ENCODE measurements around the gene SCAPER.

The SCAPER gene

GRCh38 chr15:76674883-76675282 lies 230.3 kb downstream of the SCAPER start:
- Histone ChIP-seq H4K5ac (ENCODE audit: low read length) (no peak overlapping the region), H3K27me3 (ENCODE audit: insufficient read depth, low read length, poor library complexity) (no peaks in the 10 kb centered on the region), H3K36me3 (ENCODE audit: control insufficient read depth, insufficient read depth, low read length) (no peaks in the 10 kb centered on the region), H3K56ac (ENCODE audit: low read length) (no peak overlapping the region), H3K23ac (ENCODE audit: low read length) (no peak overlapping the region), H3K4me2 (ENCODE audit: low read length) (no peak overlapping the region), H3K18ac (ENCODE audit: low read length) (no peak overlapping the region), H3K9ac (ENCODE audit: low read length) (no peak overlapping the region), H3K4ac (ENCODE audit: low read depth, low read length) (no peak overlapping the region), H3K79me1 (ENCODE audit: low read length) (no peaks in the 10 kb centered on the region), H3K4me1 (ENCODE audit: control insufficient read depth, low read depth, low read length) (no peaks in the 10 kb centered on the region), H3K4me3 (ENCODE audit: low read length) (no peak overlapping the region), H2BK5ac (ENCODE audit: low read length) (no peak overlapping the region), H2AK5ac (ENCODE audit: low read length) (no peak overlapping the region), H3K79me2 (ENCODE audit: control insufficient read depth, insufficient read depth, low read length) (no peaks in the 10 kb centered on the region), H2BK15ac (replicated peaks; ENCODE audit: low read depth) (no peak overlapping the region), H3K27ac (ENCODE audit: low read depth, low read length) (no peak overlapping the region), H4K8ac (ENCODE audit: low read depth, low read length) (no peak overlapping the region), H2BK120ac (ENCODE audit: low read depth, low read length) (no peak overlapping the region)
- DNase-seq, result no peak
- WGBS (ENCODE audit: extremely low coverage, insufficient coverage, low lambda C conversion rate), result no CpG with 5 or more reads among the region's 2 CpGs

GRCh38 chr15:76669521-76670207 lies 235.5 kb downstream of the SCAPER start:
- WGBS (ENCODE audit: extremely low coverage, insufficient coverage, low lambda C conversion rate), result 100% methylated on average over 1 of the region's 4 CpGs
- no peak overlapping the region for H2AK5ac ChIP-seq (ENCODE audit: low read length)
- H3K23ac ChIP-seq (ENCODE audit: low read length), result no peak overlapping the region
- no peaks in the 10 kb centered on the region for H3K4me1 ChIP-seq (ENCODE audit: control insufficient read depth, low read depth, low read length)
- no peak overlapping the region for H3K27ac ChIP-seq (ENCODE audit: low read depth, low read length)
- H3K4me2 ChIP-seq (ENCODE audit: low read length), result no peak overlapping the region
- no peaks in the 10 kb centered on the region for H3K36me3 ChIP-seq (ENCODE audit: control insufficient read depth, insufficient read depth, low read length)
- H4K8ac ChIP-seq (ENCODE audit: low read depth, low read length), result no peak overlapping the region
- H3K18ac ChIP-seq (ENCODE audit: low read length), result no peak overlapping the region
- H3K79me1 ChIP-seq (ENCODE audit: low read length), result no peaks in the 10 kb centered on the region
- no peak overlapping the region for H3K4ac ChIP-seq (ENCODE audit: low read depth, low read length)
- no peak overlapping the region for H3K9ac ChIP-seq (ENCODE audit: low read length)
- H2BK120ac ChIP-seq (ENCODE audit: low read depth, low read length), result no peak overlapping the region
- no peaks in the 10 kb centered on the region for H3K27me3 ChIP-seq (ENCODE audit: insufficient read depth, low read length, poor library complexity)
- no peaks in the 10 kb centered on the region for H3K79me2 ChIP-seq (ENCODE audit: control insufficient read depth, insufficient read depth, low read length)
- no peak overlapping the region for H2BK5ac ChIP-seq (ENCODE audit: low read length)
- H4K5ac ChIP-seq (ENCODE audit: low read length), result no peak overlapping the region
- no peak overlapping the region for H2BK15ac ChIP-seq (replicated peaks; ENCODE audit: low read depth)
- H3K4me3 ChIP-seq (ENCODE audit: low read length), result no peak overlapping the region
- no peak for DNase-seq
- H3K56ac ChIP-seq (ENCODE audit: low read length), result no peak overlapping the region

DNA sequence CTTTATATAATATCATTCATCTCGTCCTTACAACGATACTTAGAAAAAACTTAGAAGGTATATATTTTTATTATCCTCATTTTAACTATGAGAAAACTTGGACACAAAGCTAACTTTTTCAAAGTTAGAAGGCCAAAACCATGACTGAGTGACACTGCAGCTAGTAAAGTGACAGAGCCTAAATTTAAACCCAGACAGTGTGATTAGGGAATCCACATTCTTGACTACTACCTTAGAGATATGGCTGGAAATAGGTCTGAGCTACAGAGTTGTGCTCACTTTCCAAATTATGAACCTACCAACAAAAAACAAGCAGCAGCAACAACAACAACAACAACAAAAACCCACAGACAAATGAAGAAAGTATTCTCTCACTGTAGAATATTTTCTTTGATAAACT lies 236.2 kb downstream of the SCAPER start:
- Histone ChIP-seq H3K23ac (ENCODE audit: low read length) (no peak overlapping the region), H4K5ac (ENCODE audit: low read length) (no peak overlapping the region), H2AK5ac (ENCODE audit: low read length) (no peak overlapping the region), H2BK15ac (replicated peaks; ENCODE audit: low read depth) (no peak overlapping the region), H3K56ac (ENCODE audit: low read length) (no peak overlapping the region), H3K27me3 (ENCODE audit: insufficient read depth, low read length, poor library complexity) (no peaks in the 10 kb centered on the region), H3K79me1 (ENCODE audit: low read length) (no peaks in the 10 kb centered on the region), H3K18ac (ENCODE audit: low read length) (no peak overlapping the region), H3K4ac (ENCODE audit: low read depth, low read length) (no peak overlapping the region), H2BK120ac (ENCODE audit: low read depth, low read length) (no peak overlapping the region), H3K4me2 (ENCODE audit: low read length) (no peak overlapping the region), H3K4me3 (ENCODE audit: low read length) (no peak overlapping the region), H3K36me3 (ENCODE audit: control insufficient read depth, insufficient read depth, low read length) (no peaks in the 10 kb centered on the region), H3K9ac (ENCODE audit: low read length) (no peak overlapping the region), H3K27ac (ENCODE audit: low read depth, low read length) (no peak overlapping the region), H4K8ac (ENCODE audit: low read depth, low read length) (no peak overlapping the region), H3K79me2 (ENCODE audit: control insufficient read depth, insufficient read depth, low read length) (no peaks in the 10 kb centered on the region), H3K4me1 (ENCODE audit: control insufficient read depth, low read depth, low read length) (no peaks in the 10 kb centered on the region), H2BK5ac (ENCODE audit: low read length) (no peak overlapping the region)
- 100% methylated on average over 2 of the region's 2 CpGs for WGBS (ENCODE audit: extremely low coverage, insufficient coverage, low lambda C conversion rate)
- peak; percentile 69 for DNase-seq

DNA sequence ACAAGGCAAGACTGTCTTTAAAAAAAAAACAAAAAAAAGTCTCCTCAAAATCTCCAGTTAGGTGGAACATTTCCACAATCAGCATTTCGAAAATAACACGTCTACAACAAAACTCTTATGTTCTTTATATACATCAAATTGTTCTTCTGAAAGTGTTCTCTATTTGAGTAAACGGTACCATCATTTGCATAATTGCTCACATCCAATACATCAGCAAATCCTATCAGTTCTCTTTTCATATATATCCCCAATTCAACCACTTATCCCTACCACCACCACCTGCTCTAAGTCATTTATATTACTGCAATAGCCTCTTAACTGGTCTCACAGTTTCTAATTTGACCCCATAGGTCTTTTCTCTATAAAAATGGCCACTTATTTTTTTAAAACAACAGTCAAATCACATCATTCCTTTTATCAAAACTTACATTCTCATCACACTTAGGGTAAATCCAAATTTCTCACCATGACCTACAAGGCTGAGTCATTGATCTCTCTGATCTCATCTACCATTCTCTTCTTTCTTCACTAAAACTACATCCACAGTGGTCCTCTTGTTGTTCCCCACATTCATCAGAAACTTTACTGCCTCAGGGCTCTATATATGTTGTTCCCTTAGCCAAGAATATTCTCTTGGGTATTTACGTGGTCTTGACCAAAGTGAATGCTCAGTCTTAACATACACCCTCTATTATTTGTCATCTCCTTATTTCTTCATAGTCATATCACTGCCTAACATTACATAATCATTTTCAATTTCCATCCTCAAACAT lies 237.0 kb downstream of the SCAPER start:
- Histone ChIP-seq H3K79me2 (ENCODE audit: control insufficient read depth, insufficient read depth, low read length) (no peaks in the 10 kb centered on the region), H4K5ac (ENCODE audit: low read length) (no peak overlapping the region), H3K23ac (ENCODE audit: low read length) (no peak overlapping the region), H2BK15ac (replicated peaks; ENCODE audit: low read depth) (no peak overlapping the region), H4K8ac (ENCODE audit: low read depth, low read length) (no peak overlapping the region), H3K4me2 (ENCODE audit: low read length) (no peak overlapping the region), H3K27me3 (ENCODE audit: insufficient read depth, low read length, poor library complexity) (no peaks in the 10 kb centered on the region), H3K9ac (ENCODE audit: low read length) (no peak overlapping the region), H2AK5ac (ENCODE audit: low read length) (no peak overlapping the region), H3K4ac (ENCODE audit: low read depth, low read length) (no peak overlapping the region), H3K36me3 (ENCODE audit: control insufficient read depth, insufficient read depth, low read length) (no peaks in the 10 kb centered on the region), H2BK120ac (ENCODE audit: low read depth, low read length) (no peak overlapping the region), H2BK5ac (ENCODE audit: low read length) (no peak overlapping the region), H3K56ac (ENCODE audit: low read length) (no peak overlapping the region), H3K4me1 (ENCODE audit: control insufficient read depth, low read depth, low read length) (no peaks in the 10 kb centered on the region), H3K18ac (ENCODE audit: low read length) (no peak overlapping the region), H3K27ac (ENCODE audit: low read depth, low read length) (no peak overlapping the region), H3K4me3 (ENCODE audit: low read length) (no peak overlapping the region), H3K79me1 (ENCODE audit: low read length) (no peaks in the 10 kb centered on the region)
- 100% methylated on average over 3 of the region's 4 CpGs for WGBS (ENCODE audit: extremely low coverage, insufficient coverage, low lambda C conversion rate)
- DNase-seq, result no peak

- Histone ChIP-seq H2BK5ac (ENCODE audit: low read length) (no peak overlapping the region), H3K18ac (ENCODE audit: low read length) (no peak overlapping the region), H3K4me3 (ENCODE audit: low read length) (no peak overlapping the region), H2AK5ac (ENCODE audit: low read length) (no peak overlapping the region), H3K36me3 (ENCODE audit: control insufficient read depth, insufficient read depth, low read length) (no peaks in the 10 kb centered on the region), H3K79me1 (ENCODE audit: low read length) (no peaks in the 10 kb centered on the region), H3K23ac (ENCODE audit: low read length) (no peak overlapping the region), H3K27me3 (ENCODE audit: insufficient read depth, low read length, poor library complexity) (no peaks in the 10 kb centered on the region), H3K9ac (ENCODE audit: low read length) (no peak overlapping the region), H4K8ac (ENCODE audit: low read depth, low read length) (no peak overlapping the region), H3K79me2 (ENCODE audit: control insufficient read depth, insufficient read depth, low read length) (no peaks in the 10 kb centered on the region), H2BK120ac (ENCODE audit: low read depth, low read length) (no peak overlapping the region), H3K27ac (ENCODE audit: low read depth, low read length) (no peak overlapping the region), H3K4ac (ENCODE audit: low read depth, low read length) (no peak overlapping the region), H3K4me1 (ENCODE audit: control insufficient read depth, low read depth, low read length) (no peaks in the 10 kb centered on the region), H3K56ac (ENCODE audit: low read length) (no peak overlapping the region), H3K4me2 (ENCODE audit: low read length) (no peak overlapping the region), H4K5ac (ENCODE audit: low read length) (no peak overlapping the region), H2BK15ac (replicated peaks; ENCODE audit: low read depth) (no peak overlapping the region)
- WGBS (ENCODE audit: extremely low coverage, insufficient coverage, low lambda C conversion rate), result no CpG with 5 or more reads among the region's 5 CpGs
- DNase-seq, result no peak
Observed at GRCh38 chr15:76664895-76665294, 240.2 kb downstream of the SCAPER start.

Measured in mesendoderm (in vitro differentiated cells).